Kidney (tissue), 14 donors: ENCODE results near the gene DNAAF1. TPM values are rescaled to one million over a fixed set of nuclear protein-coding genes. Genes with fewer than 3 reads are reported as not detected.
"Not testable (repeated sequence)": the region's sequence is repeated elsewhere in the genome, so short reads cannot be mapped to it uniquely, and the experiment has no call there.

Source experiments
- DNase-seq, 5 donors: peaks; one replicate each; pipeline ENCODE4 v3.0.0-alpha.2; 2013 to 2020
- FAIRE-seq: peaks from 2 replicates; lab custom pipeline; 2012; peaks lifted over from hg19 to GRCh38; lab: Jason Lieb, UNC
- H3K27ac ChIP-seq, 2 donors: one replicate each; pipeline ENCODE4 v1.7.0; 2013; ENCODE audit warnings: low read depth in 2 of 2, low read length in 2 of 2, inconsistent platforms in 1 of 2
- H3K27me3 ChIP-seq: one replicate; pipeline ENCODE4 v1.7.1; 2013; ENCODE audit warnings: low read length, inconsistent platforms; ENCODE audit not compliant: control insufficient read depth, insufficient read depth
- H3K36me3 ChIP-seq, 3 donors: one replicate each; pipeline versions ENCODE4 v1.7.0 to v1.7.1; 2013; ENCODE audit warnings: low read length in 3 of 3, control low read depth in 1 of 3, inconsistent platforms in 1 of 3; ENCODE audit not compliant: insufficient read depth in 3 of 3, control insufficient read depth in 2 of 3
- H3K4me1 ChIP-seq, 3 donors: one replicate each; pipeline versions ENCODE4 v1.7.0 to v1.7.1; 2013; ENCODE audit warnings: low read length in 3 of 3, inconsistent platforms in 1 of 3, low read depth in 1 of 3; ENCODE audit not compliant: control insufficient read depth in 2 of 3, insufficient read depth in 2 of 3
- H3K4me3 ChIP-seq, 3 donors: one replicate each; pipeline versions ENCODE4 v1.7.0 to v1.8.1; 2013; ENCODE audit warnings: low read length in 3 of 3, control low read depth in 1 of 3, inconsistent platforms in 1 of 3
- H3K9ac ChIP-seq, 3 donors: one replicate each; pipeline versions ENCODE4 v1.7.0 to v1.7.1; 2013; ENCODE audit warnings: low read length in 3 of 3, control low read depth in 1 of 3, inconsistent platforms in 1 of 3
- H3K9me3 ChIP-seq, 3 donors: one replicate each; pipeline versions ENCODE4 v1.7.0 to v1.7.1; 2013; ENCODE audit warnings: low read length in 3 of 3, control low read depth in 1 of 3, inconsistent platforms in 1 of 3; ENCODE audit not compliant: control insufficient read depth in 2 of 3, insufficient read depth in 1 of 3
- intact Hi-C: fragments of 100-400 bp; cut with DNase I; formaldehyde crosslinking; loops from one replicate; pipeline ENCODE4 v1.11.1; 2022
- polyA plus RNA-seq: library from polyadenylated mRNA; stranded (reverse); fragments of 350-450 nt; fragmentation: Illumina TruSeq; extraction: RNeasy Lipid Tissue Mini Kit (QIAGEN cat#74804); gene quantifications from one replicate; pipeline ENCODE4 v1.2.3, GENCODE V29; 2014; ENCODE audit warnings: low read depth, low replicate concordance; ENCODE audit not compliant: insufficient read depth
- total RNA-seq: library from RNA; stranded (reverse); fragmentation: NEBNext Ultra II Directional; extraction: Animal tissue kit (Norgen Biotek cat#: 25700); gene quantifications from one replicate; pipeline ENCODE4 v1.2.1, GENCODE V29; 2021
- TF ChIP-seq, protein P1 (sequence below): IDR thresholded peaks from 3 replicates; pipeline ENCODE4 v1.5.1; 2012; ENCODE audit warnings: mild to moderate bottlenecking, moderate library complexity, borderline replicate concordance; ENCODE audit not compliant: insufficient read depth; ENCODE audit errors: extremely low read depth
- donor health status: control.
- donor health status: control.
- donor health status: control.
- donor health status: control.
- donor health status: control.
- donor health status: DM: yes; HTN: yes; CAD: no.
- donor health status: Normal renal cell carcinoma (clear cell type).

DNAAF1 gene
- total and polyA plus RNA-seq, 2 donors from 2014 or later, result 2.4 to 4.8 TPM

DNA sequence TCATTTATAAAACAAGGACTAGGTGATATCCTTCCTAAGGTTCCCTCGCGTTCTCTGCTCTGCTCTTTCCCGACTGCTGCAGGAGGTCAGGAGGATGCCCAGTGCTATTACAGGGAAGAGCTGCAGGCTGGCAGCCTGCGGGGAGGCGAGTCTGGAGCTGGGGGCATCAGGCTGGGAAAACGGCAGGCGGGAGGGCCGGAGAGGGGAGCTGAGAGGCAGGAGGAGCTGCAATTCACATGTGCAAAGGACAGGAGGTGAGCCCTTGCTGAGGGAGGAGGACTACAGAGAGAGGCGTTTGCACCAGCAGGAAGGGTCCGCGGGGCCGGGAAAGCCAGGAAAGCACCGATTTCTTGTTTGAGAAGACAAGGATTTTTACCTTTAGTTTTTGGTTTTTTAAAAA is 54.0 kb downstream of the DNAAF1 start:
- no peaks in the 10 kb centered on the region for H3K36me3 ChIP-seq
- no peak overlapping the region for H3K27ac ChIP-seq
- H3K4me1 ChIP-seq, result no peaks in the 10 kb centered on the region
- DNase-seq, result no peak
- H3K4me3 ChIP-seq, result no peak overlapping the region
- no peaks in the 10 kb centered on the region for H3K9me3 ChIP-seq
- TF ChIP-seq, protein P1, sequence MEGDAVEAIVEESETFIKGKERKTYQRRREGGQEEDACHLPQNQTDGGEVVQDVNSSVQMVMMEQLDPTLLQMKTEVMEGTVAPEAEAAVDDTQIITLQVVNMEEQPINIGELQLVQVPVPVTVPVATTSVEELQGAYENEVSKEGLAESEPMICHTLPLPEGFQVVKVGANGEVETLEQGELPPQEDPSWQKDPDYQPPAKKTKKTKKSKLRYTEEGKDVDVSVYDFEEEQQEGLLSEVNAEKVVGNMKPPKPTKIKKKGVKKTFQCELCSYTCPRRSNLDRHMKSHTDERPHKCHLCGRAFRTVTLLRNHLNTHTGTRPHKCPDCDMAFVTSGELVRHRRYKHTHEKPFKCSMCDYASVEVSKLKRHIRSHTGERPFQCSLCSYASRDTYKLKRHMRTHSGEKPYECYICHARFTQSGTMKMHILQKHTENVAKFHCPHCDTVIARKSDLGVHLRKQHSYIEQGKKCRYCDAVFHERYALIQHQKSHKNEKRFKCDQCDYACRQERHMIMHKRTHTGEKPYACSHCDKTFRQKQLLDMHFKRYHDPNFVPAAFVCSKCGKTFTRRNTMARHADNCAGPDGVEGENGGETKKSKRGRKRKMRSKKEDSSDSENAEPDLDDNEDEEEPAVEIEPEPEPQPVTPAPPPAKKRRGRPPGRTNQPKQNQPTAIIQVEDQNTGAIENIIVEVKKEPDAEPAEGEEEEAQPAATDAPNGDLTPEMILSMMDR, result no peak
- H3K27me3 ChIP-seq, result no peaks in the 10 kb centered on the region
- no peak overlapping the region for H3K9ac ChIP-seq
- FAIRE-seq, result no peak
- intact Hi-C loops, result no loop called here

DNA sequence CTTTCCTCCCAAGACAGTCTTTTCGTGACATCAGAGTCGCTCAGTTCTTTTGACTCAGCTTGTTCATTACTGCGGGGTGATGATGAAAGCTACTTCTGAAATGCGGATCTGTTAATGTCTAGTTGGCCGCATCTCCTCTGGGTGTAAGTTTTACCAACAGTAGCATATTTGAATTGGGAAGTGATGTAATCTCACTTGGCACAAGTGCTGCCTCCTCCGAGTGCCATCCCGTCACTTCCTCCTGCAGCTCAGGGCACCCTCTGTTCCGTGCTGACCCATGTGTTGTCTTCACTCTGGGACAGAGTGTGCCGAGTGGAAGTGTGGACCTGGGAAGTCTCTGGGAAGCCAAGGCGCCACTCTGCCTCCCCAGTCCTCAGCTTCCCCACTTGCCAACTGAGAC is 54.8 kb downstream of the DNAAF1 start:
- TF ChIP-seq, protein P1, result no peak
- no peak for FAIRE-seq
- Histone ChIP-seq H3K4me3 (no peak overlapping the region), H3K27me3 (no peaks in the 10 kb centered on the region), H3K9me3 (no peaks in the 10 kb centered on the region), H3K27ac (no peak overlapping the region), H3K9ac (no peak overlapping the region), H3K4me1 (no peaks in the 10 kb centered on the region), H3K36me3 (no peaks in the 10 kb centered on the region)
- intact Hi-C loops, result no loop called here
- DNase-seq, result no peak

DNA sequence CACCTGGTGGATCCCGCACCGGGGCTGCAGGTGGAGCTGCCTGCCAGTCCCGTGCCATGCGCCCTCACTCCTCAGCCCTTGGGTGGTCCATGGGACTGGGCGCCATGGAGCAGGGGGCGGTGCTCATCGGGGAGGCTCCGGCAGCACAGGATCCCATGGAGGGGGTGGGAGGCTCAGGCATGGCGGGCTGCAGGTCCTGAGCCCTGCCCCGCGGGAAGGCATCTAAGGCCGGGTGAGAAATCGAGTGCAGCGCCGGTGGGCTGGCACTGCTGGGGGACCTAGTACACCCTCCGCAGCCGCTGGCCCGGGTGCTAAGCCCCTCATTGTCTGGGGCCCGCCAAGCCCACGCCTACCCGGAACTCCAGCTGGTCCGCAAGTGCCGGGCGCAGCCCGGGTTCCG is 59.4 kb downstream of the DNAAF1 start:
- FAIRE-seq, H3K27me3 ChIP-seq, H3K36me3 ChIP-seq, H3K4me1 ChIP-seq, H3K4me3 ChIP-seq, H3K9me3 ChIP-seq, DNase-seq, intact Hi-C loops, H3K9ac ChIP-seq, H3K27ac ChIP-seq: not testable (repeated sequence)

DNA sequence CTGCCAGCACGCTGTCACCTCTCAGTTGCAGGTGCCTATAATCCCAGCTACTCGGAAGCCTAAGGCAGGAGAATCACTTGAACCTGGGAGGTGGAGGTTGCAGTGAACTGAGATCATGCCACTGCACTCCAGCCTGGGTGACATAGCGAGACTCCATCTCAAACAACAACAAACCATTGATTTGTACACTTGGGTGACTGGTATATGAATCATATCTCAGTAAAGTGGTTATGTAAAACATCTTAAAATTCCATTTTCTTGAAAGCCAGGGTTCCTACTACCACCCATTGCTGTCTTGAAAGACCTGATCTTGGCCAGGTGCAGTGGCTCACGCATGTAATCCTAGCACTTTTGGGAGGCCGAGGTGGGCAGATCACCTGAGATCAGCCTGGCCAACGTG is 60.0 kb downstream of the DNAAF1 start:
- DNase-seq, H3K9me3 ChIP-seq, H3K27me3 ChIP-seq, H3K27ac ChIP-seq, H3K4me1 ChIP-seq, intact Hi-C loops, H3K36me3 ChIP-seq, H3K4me3 ChIP-seq, H3K9ac ChIP-seq, FAIRE-seq: not testable (repeated sequence)
